A549 (cell line): ENCODE data around the gene MEN1. TPM values are rescaled to one million over a fixed set of nuclear protein-coding genes. Genes with fewer than 3 reads are reported as not detected.

Experiments
- ATAC-seq, 2 experiments: fragments of 200-7000 bp in 1 of 2; fragments of >200 bp in 1 of 2; cut with Nextera tagmentation in 1 of 2; cut with Tn5 transposase in 1 of 2; 3 replicates each; pipeline versions ENCODE4 v1.8.0 to v1.9.1; 2018 to 2020; ENCODE audit warnings: mild to moderate bottlenecking in 1 of 2, moderate library complexity in 1 of 2
- CTCF ChIA-PET: fragments of 300-600 bp; sonication (Branson Sonifier 250); formaldehyde crosslinking; extraction: SDS; loops from one replicate; lab custom pipeline; 2021; ENCODE audit warnings: antibody characterized with exemption, inconsistent platforms; lab: Yijun Ruan, JAX
- POLR2A ChIA-PET: fragments of 350-600 bp; formaldehyde crosslinking; extraction: SDS; loops from one replicate; lab custom pipeline; 2021; ENCODE audit warnings: antibody characterized with exemption, inconsistent platforms; lab: Yijun Ruan, JAX
- DNase-seq, 2 experiments: peaks; one replicate each; pipeline versions ENCODE4 v3.0.0 to v3.0.0-alpha.2; 2011 to 2016; ENCODE audit warnings: low read depth in 1 of 2, low spot score in 1 of 2
- FAIRE-seq: peaks from 2 replicates; lab custom pipeline; 2011; peaks lifted over from hg19 to GRCh38; lab: Jason Lieb, UNC
- H3K27ac ChIP-seq, 2 experiments: fragments of >200 bp; sonication (Bioruptor Twin); formaldehyde crosslinking; 3 replicates each; pipeline ENCODE4 v1.5.1; 2016 to 2017
- H3K4me1 ChIP-seq: fragments of >200 bp; sonication (Bioruptor Twin); formaldehyde crosslinking; 3 replicates; pipeline ENCODE4 v1.6.1; 2016
- H3K4me2 ChIP-seq: fragments of >200 bp; sonication (Bioruptor Twin); formaldehyde crosslinking; 3 replicates; pipeline ENCODE4 v1.6.1; 2016
- H3K4me3 ChIP-seq: fragments of >200 bp; sonication (Bioruptor Twin); formaldehyde crosslinking; 3 replicates; pipeline ENCODE4 v1.5.1; 2016
- H3K9me3 ChIP-seq: fragments of >200 bp; sonication (Bioruptor Twin); formaldehyde crosslinking; 3 replicates; pipeline ENCODE4 v1.6.1; 2016
- CEBPB ChIP-seq, 2 experiments: fragments of >200 bp in 1 of 2; sonication (Bioruptor Twin) in 1 of 2; formaldehyde crosslinking in 1 of 2; IDR thresholded peaks; 2 replicates each; pipeline ENCODE4 v1.6.1; 2012 to 2016
- CHD2 ChIP-seq: fragments of 150-350 bp; IDR thresholded peaks from 2 replicates; pipeline ENCODE4 v1.6.1; 2014; ENCODE audit warnings: low read length; ENCODE audit not compliant: partially characterized antibody
- CTCF ChIP-seq: fragments of >200 bp; sonication (Bioruptor Twin); formaldehyde crosslinking; IDR thresholded peaks from 3 replicates; pipeline ENCODE4 v1.5.1; 2016
- E2F6 ChIP-seq: IDR thresholded peaks from 2 replicates; pipeline ENCODE4 v1.6.1; 2012; ENCODE audit warnings: low read depth, borderline replicate concordance
- HMGXB4 ChIP-seq: fragments of 250-450 bp; sonication (Bioruptor Pico); IDR thresholded peaks from 2 replicates; pipeline ENCODE4 v1.5.0; 2021; ENCODE audit warnings: mild to moderate bottlenecking, moderate library complexity, borderline replicate concordance
- JUN ChIP-seq, 2 experiments: fragments of >200 bp; sonication (Bioruptor Twin); formaldehyde crosslinking; IDR thresholded peaks; 2 replicates in 1 of 2; 3 replicates in 1 of 2; pipeline ENCODE4 v1.6.1; 2016 to 2017
- KDM5A ChIP-seq: fragments of 200-600 bp; sonication (generic); IDR thresholded peaks from 2 replicates; pipeline ENCODE4 v1.6.1; 2016; ENCODE audit warnings: antibody characterized with exemption, mild to moderate bottlenecking
- MYC ChIP-seq: IDR thresholded peaks from 2 replicates; pipeline ENCODE4 v1.6.1; 2012; ENCODE audit warnings: mild to moderate bottlenecking, inconsistent platforms, low read length, improper control_type of control experiment, borderline replicate concordance
- PBX3 ChIP-seq: IDR thresholded peaks from 2 replicates; pipeline ENCODE4 v1.6.1; 2012
- RAD21 ChIP-seq, 2 experiments: fragments of >200 bp in 1 of 2; sonication (Bioruptor Twin) in 1 of 2; formaldehyde crosslinking in 1 of 2; IDR thresholded peaks in 1 of 2; conservative IDR thresholded peaks in 1 of 2; 2 replicates in 1 of 2; 3 replicates in 1 of 2; pipeline ENCODE4 v1.6.1; 2012 to 2018; ENCODE audit warnings: inconsistent platforms in 1 of 2
- RCOR1 ChIP-seq: fragments of 150-350 bp; IDR thresholded peaks from 2 replicates; pipeline ENCODE4 v1.6.1; 2014; ENCODE audit warnings: antibody characterized with exemption, low read length, low read depth
- SMC3 ChIP-seq: fragments of >200 bp; sonication (Bioruptor Twin); formaldehyde crosslinking; IDR thresholded peaks from 3 replicates; pipeline ENCODE4 v1.6.1; 2018; ENCODE audit warnings: inconsistent platforms
- ZC3H11A ChIP-seq: fragments of 450-650 bp; IDR thresholded peaks from 2 replicates; pipeline ENCODE4 v1.6.1; 2014; ENCODE audit warnings: antibody characterized with exemption, mild to moderate bottlenecking
- ZNF302 ChIP-seq: fragments of 250-450 bp; sonication (Bioruptor Pico); IDR thresholded peaks from 2 replicates; pipeline ENCODE4 v1.9.0; 2021; ENCODE audit warnings: inconsistent platforms, mild to moderate bottlenecking, moderate library complexity
- WGBS: methylation state at CpG from one replicate; pipeline ENCODE4 v1.1.6; 2017; ENCODE audit errors: missing lambda C conversion rate; 5-methylcytosine and 5-hydroxymethylcytosine counted together
- polyA plus RNA-seq, 4 experiments: library from polyadenylated mRNA; depleted of rRNA in 3 of 4; stranded (reverse); fragments of >200 nt; fragmentation: RNase III in 1 of 4; extraction: RNeasy Plus Mini Kit Qiagen cat#74134 plus additional on column Dnase treatment in 1 of 4; gene quantifications; 2 replicates in 3 of 4; 3 replicates in 1 of 4; pipeline ENCODE4 v1.2.3, GENCODE V29; 2011 to 2017

The MEN1 gene
- polyA plus RNA-seq, 2 of the 4 experiments (the other 2 are of a cell fraction) = 17.0 to 34.7 TPM

GRCh38 chr11:64768300-64768694 is 42.1 kb downstream of the MEN1 start:
- WGBS = 96% methylated on average over 6 of the region's 6 CpGs
- TF ChIP-seq PBX3 (no peak), HMGXB4 (no peak), JUN (IDR thresholded peaks at IDR 0.05) (no peak), KDM5A (no peak), RCOR1 (no peak), CEBPB (IDR thresholded peaks at IDR 0.05) (no peak), ZC3H11A (no peak), CHD2 (no peak), ZNF302 (CRISPR knock-in tag) (no peak), E2F6 (no peak), MYC (no peak)
- Histone ChIP-seq H3K4me2 (no peak overlapping the region), H3K4me3 (no peak overlapping the region), H3K27ac (no peak overlapping the region), H3K9me3 (no peaks in the 10 kb centered on the region), H3K4me1 (peaks cover 13% of the 10 kb centered on the region; the same call in 2 of the 3 replicates)
- ATAC-seq (peak in 1 of 2 experiments; percentile 5; a peak in 1 of 6 replicates), DNase-seq (no peak), FAIRE-seq (no peak)
- CTCF ChIA-PET = interaction anchor here (0.9 to 7.1 kb wide), 11 partner anchors 8 to 500 kb away, joined by 3 to 73 read pairs (median 4); partner anchors contain the start of genes PYGM and SF1
- POLR2A ChIA-PET = interaction anchor here (3.4 kb wide), 1 partner anchor 10 kb away, joined by 10 read pairs; the partner anchor contains the start of gene SF1

GRCh38 chr11:64767344-64768299 is 42.7 kb downstream of the MEN1 start:
- DNase-seq (peak in 1 of 2 experiments; percentile 82), FAIRE-seq (no peak), ATAC-seq (peak; percentile 66 to 79; a peak in 5 of 6 replicates)
- POLR2A ChIA-PET = interaction anchor here (3.4 kb wide), 1 partner anchor 11 kb away, joined by 10 read pairs; the partner anchor contains the start of gene SF1
- Histone ChIP-seq H3K27ac (no peak overlapping the region), H3K4me3 (no peak overlapping the region), H3K4me1 (peaks cover 10% of the 10 kb centered on the region; the same call in 2 of the 3 replicates), H3K9me3 (no peaks in the 10 kb centered on the region), H3K4me2 (no peak overlapping the region)
- 52% methylated on average over 17 of the region's 19 CpGs for WGBS
- TF ChIP-seq RAD21 (conservative IDR thresholded peaks at IDR 0.05 in 1 of 2, IDR thresholded peaks at IDR 0.05 in 1 of 2) (0 out of 5 replicates have a peak, but pooled peaks of 1 of the 2 experiments have one; percentile 14), JUN (IDR thresholded peaks at IDR 0.05) (peak in 1 of 2 experiments; percentile 25; a peak in 1 of 5 replicates), SMC3 (peak; percentile 35; the same call in 1 of the 3 replicates), CTCF (peak; percentile 74), ZNF302 (CRISPR knock-in tag) (no peak)
- CTCF ChIA-PET = interaction anchor here (0.9 to 7.1 kb wide), 11 partner anchors 9 to 499 kb away, joined by 3 to 73 read pairs (median 4); partner anchors contain the start of genes PYGM and SF1
